Measurements from ENCODE around the gene HHAT. TPM values are rescaled to one million over a fixed set of nuclear protein-coding genes. Genes with fewer than 3 reads are reported as not detected.

The HHAT gene
- total RNA-seq, 1 donor from 2014 or later: 1.2 TPM

DNA sequence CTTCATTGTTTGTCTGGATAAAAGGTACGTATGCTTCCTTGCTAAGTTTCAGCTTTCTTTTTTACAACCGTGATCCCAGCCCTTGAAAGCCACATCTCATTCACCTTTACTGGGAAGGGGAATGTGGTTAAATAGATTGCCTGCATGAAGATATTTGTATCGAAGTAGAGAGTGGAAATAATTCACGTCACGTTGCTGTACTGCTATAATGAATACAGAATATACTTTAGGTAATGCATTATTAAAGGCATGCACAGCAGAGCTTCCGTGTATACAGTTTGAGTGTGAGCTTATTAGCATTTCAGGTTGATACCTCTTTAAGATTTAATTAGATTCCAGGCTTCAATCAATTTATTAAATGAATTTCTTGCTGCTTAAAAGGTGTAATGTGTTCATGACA lies 153.8 kb downstream of the HHAT start:
- no peak for DNase-seq (ENCODE audit: low read depth in 2 of 2)

DNA sequence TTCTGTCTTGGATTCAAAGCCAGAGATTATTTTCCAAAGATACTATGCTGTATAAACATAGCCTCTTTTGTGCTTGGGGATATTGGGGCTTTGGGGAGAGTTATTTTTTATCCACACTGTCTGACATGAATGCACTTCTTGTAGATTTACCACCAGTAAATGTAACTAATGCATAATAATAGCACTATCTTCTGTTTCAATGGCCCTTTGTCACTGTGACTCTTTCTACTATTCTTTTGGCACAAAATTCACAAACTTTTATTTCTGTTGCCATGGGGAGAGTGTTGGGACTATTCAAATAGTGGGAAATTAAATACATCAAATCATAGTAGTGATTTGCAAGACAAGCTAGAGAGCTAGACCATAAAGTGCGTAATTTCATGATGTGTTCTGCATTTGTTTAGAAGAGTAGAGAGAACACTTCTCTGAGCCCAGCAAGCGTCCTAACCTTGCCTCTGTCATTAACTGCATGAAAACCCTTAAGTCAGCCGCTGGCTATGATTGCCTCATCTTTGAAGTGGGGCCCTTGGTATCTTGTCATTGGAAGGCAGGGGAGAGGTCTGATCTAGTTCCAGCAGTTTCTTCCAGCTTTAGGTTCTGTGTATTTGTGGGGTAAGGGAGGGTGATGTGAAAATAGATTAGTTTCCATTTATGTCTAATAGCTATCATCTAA lies 154.4 kb downstream of the HHAT start:
- DNase-seq (ENCODE audit: low read depth in 2 of 2): no peak

GRCh38 chr1:210483821-210484220 lies 155.1 kb downstream of the HHAT start:
- no peak for DNase-seq (ENCODE audit: low read depth in 2 of 2)

GRCh38 chr1:210487021-210487420 lies 158.3 kb downstream of the HHAT start:
- no peak for DNase-seq (ENCODE audit: low read depth in 2 of 2)

- no peak for DNase-seq (ENCODE audit: low read depth in 2 of 2)
These were observed 160.8 kb downstream of the HHAT start for GRCh38 chr1:210489491-210489890.

- DNase-seq (ENCODE audit: low read depth in 2 of 2): no peak
These were observed 162.1 kb downstream of the HHAT start for GRCh38 chr1:210490781-210491180.

DNA sequence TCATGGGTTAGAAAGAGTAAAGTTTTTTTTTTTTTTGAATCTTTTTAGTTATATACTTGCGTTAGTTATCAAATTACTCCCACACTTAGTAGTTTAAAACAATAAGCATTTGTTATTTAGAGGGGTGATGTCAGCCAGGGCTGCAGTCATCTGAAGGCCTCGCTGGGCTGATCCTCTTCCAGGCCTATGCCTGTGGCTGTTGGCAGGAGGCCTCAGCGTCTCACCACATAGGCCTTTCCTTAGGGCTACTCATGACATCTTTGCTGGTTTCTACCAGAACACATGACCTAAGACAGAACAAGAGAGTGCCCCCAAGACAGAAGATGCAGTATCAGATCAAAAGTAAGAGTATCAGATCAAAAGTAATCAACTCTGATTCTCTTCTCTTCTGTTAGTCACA lies 167.4 kb downstream of the HHAT start:
- no peak for DNase-seq (ENCODE audit: low read depth in 2 of 2)

DNA sequence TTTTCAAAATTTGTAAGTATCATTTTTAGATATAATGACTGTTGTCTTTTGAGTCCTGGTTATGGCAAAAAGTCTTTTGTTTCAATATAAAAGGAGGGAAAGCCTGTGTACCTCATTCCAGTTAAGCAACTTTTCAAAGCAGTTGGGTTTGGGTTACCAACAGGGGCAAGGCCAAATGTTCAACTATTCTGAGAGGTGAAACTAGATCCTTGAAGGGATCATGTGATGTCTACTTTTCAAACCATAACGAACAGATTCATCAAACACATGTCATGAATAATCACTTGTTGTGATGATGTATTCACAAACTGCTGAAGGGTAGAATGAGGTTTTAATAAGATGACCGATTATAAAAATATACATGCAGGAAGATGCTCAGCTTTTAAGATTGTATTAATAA lies 171.3 kb downstream of the HHAT start:
- DNase-seq (ENCODE audit: low read depth in 2 of 2): no peak

DNA sequence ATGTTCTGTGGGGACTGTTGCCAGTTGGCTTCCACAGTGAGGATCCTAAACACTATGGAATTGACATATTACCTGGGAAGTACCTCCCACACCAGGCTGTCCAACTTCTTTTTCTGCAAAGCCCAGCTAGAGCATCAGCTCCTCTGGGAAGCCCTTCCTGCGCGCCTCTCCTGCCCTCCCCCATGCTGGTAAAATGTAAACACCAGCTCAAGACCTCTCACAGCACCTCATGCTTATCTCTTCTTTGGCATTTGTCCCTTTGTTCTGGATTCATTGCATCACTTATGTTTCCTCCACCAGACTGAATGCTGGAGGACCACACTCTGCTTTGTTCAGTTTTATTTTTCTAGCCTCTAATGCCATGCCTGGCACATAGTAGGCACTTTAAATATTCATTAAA lies 172.1 kb downstream of the HHAT start:
- no peak for DNase-seq (ENCODE audit: low read depth in 2 of 2)

- DNase-seq (ENCODE audit: low read depth in 2 of 2): no peak
These were observed 175.6 kb downstream of the HHAT start for GRCh38 chr1:210504286-210504685.

DNA sequence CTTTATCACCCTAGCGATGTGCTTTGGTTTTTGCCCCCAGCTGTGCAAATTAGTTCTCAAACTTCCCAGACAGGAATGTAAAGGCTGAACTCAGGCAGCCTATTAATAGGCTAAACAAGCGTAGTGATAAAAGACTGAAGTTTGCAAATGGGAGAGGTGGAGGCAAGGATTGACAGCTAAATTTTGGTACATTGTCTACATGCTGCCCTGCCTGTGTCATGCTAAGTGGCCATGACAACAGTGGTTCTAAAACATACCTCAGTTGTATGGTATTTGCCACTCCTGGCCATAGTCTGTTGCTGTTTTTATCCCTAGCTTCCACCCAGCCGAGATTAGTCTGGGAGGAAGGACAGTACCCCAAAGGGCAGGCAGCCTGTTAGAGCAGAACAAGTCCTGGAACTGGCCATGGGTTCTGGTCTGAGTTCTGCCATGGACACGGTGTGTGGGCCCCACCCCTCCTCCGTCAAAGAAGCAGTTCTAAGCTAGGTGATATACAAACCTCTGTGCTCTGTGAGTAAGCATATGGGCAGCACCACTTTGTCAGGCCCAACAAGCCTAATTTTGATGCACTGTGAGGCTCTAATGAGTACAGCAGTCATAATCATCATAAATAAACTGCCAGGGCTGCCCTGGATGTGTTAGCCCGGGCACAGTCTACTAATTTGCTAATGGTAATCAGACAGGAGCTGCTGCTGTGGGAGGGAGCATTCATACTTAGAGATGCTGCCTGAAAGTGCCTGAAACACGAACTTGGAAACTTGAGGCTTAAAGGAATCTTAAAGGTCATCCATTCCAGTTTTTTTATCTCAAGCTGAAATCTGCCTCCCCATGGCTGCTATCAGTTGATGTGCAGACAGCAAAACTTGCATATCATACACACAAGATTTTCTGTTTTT lies 177.1 kb downstream of the HHAT start:
- no peak for DNase-seq (ENCODE audit: low read depth in 2 of 2)

- DNase-seq (ENCODE audit: low read depth in 2 of 2): no peak
These were observed 178.0 kb downstream of the HHAT start for GRCh38 chr1:210506689-210507088.

- no peak for DNase-seq (ENCODE audit: low read depth in 2 of 2)
These were observed 187.5 kb downstream of the HHAT start for GRCh38 chr1:210516092-210516656.

DNA sequence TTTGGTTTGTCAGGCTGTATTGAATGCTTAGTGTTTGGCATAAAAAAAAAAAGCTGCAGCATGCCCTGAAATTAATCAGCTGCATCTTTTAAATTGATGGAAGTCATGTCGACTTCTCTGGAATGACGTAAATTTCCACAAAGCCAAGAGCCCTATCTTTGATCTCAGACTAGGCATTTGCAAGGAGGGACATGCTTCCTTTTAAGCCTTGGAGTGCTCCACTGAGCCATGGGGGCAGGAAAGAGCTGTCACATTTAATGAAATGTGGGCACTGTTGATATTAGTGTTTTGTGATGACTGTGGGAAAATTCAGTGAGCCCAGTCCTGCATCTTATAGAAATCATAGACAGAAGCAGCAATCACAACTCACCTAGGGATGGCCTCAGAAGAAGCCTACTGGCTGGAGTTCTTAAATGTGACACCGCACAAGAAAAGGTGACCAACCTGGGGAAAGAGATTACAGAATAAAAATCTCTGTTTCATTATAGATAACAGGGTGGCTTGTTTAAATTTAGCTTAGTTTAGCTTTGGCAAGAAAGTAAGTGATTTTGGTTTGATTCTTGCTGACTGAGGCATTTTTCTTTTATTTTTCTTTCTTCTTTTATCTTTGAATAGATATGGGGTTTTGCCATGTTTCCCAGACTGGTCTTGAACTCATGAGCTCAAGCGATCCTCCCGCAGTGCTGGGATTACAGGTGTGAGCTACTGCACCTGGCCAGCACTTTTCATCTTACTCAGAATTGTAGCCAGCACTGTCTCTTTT lies 188.2 kb downstream of the HHAT start:
- DNase-seq (ENCODE audit: low read depth in 2 of 2): no peak

- DNase-seq (ENCODE audit: low read depth in 2 of 2): no peak
These were observed 195.1 kb downstream of the HHAT start for GRCh38 chr1:210523830-210524229.

DNA sequence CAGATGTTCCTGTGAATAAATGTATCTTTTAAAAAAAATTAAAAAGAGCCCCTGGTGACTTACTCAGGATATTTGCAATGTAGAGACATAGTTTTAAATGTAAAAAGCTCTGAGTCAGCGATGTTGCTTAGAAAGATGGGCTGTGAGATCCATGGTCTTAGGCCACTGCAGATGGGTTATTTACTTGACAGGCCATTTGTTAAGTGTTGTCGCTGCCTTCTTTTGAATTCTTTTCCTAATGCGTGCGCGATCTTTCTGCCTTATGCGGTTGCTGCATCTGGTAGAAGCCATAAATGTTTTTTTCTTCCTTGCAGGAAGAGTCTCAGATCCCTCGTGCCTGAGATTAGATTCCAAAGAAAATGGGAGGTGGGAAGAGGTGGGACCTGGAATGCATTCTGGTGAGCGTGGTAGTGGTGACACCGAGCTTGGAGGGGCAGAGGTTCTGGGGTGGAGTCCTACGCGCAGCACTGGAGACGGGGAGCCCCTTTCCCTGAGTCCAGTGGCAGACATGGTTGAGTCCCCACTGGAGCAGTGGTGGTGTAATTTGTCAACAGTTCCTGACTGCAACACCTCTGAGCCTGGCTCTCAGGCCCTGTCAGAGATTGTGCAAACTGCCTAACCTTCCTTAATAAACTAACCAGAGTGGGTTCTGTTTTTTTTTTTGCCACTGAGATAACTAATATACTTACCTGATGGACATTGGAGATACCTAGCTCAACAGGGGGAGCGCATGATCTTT lies 197.2 kb downstream of the HHAT start:
- DNase-seq (ENCODE audit: low read depth in 2 of 2): no peak

GRCh38 chr1:210527091-210527490 lies 198.4 kb downstream of the HHAT start:
- DNase-seq (ENCODE audit: low read depth in 2 of 2): no peak

DNA sequence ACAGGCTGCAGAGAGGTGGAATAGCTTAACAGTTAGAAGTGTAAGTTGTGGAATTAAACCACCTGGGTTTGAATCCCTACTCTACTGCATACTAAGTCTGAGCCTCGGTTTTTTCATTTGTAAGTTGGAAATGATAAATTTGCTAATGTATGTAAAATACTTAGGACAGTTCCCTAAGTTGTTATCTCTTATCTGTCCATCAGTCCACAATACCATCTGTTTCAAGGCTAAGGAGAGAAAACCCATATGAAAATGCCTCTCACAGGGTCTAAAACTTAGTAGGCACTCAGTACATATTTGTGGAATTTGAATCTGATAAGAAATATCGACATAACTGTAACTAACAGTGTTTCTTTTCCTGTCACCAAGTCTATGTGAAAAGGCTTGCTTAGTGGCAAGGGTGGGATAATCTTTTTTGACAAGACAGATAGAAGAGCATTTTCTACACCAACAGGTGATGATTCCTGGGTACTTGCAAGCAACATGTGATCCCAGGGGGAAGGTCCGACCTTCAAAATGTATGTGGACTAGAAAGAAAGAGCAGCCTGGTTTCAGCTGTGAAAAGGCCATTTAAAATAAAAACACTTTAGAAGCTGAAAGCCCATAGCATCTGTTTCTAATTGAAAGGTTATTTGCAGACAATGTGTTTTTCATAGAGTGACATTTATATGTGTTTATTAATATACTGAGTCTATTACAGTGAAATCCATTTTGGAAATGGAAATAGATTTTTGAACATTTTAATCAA lies 202.9 kb downstream of the HHAT start:
- DNase-seq (ENCODE audit: low read depth in 2 of 2): no peak

DNA sequence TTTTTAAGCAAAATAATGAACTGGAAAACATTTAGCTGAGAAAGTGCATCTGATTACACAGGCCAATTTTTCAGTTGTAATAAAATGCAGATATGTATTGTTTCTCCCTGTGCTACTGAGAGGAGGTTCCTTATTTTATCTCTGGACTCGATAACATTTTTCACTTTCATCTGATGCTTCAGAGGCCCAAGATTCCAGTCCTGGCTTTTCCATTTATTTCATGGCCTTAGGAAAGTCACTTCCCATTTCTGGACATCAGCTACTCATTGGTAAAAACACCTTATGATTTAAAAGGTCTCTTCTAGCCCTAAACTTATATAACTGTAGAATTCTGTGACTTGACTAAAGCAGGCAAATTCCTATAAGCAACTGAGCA lies 203.5 kb downstream of the HHAT start:
- DNase-seq (ENCODE audit: low read depth in 2 of 2): no peak

DNA sequence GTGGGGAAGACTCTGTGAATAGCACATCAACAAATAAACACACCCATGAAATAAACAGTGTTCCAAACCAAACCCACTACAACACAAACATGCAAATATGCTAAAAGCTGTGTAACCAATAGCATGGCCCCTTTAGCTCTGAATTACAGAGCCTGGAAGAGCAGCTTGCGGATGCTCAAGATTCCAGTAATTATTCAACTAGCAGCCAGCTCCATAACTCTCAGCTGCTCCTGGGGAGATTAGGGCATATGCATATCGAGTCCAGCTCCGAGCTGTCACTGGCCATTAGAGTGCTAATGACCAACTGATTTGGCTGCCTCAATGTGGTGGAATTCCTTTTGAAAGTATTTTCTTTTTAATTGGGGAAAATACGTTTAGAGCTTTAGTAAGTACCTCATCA lies 207.1 kb downstream of the HHAT start:
- no peak for DNase-seq (ENCODE audit: low read depth in 2 of 2)
